GM18499 (cell line): ENCODE measurements around the gene CDH4.
"Not testable (repeated sequence)": the region's sequence is repeated elsewhere in the genome, so short reads cannot be mapped to it uniquely, and the experiment has no call there.

Experiments
- ATAC-seq: cut with Tn5 transposase; IDR thresholded peaks from one replicate; pipeline ENCODE4 v1.9.1; 2021; ENCODE audit warnings: moderate number of reproducible peaks; ENCODE audit not compliant: insufficient read depth, unreplicated experiment

The CDH4 gene

GRCh38 chr20:61405007-61405406, 152.9 kb downstream of the CDH4 start:
- ATAC-seq, result no peak

GRCh38 chr20:61406773-61407172, 154.7 kb downstream of the CDH4 start:
- ATAC-seq, result not testable (repeated sequence)

GRCh38 chr20:61407561-61407960, 155.5 kb downstream of the CDH4 start:
- no peak for ATAC-seq

- no peak for ATAC-seq
These were observed 157.1 kb downstream of the CDH4 start for GRCh38 chr20:61408951-61409740.

GRCh38 chr20:61411743-61412142, 159.7 kb downstream of the CDH4 start:
- no peak for ATAC-seq

- no peak for ATAC-seq
These were observed 161.7 kb downstream of the CDH4 start for GRCh38 chr20:61413752-61414151.

- ATAC-seq, result no peak
These were observed 162.5 kb downstream of the CDH4 start for GRCh38 chr20:61414455-61414991.

- no peak for ATAC-seq
These were observed 164.5 kb downstream of the CDH4 start for GRCh38 chr20:61416546-61416945.

GRCh38 chr20:61417221-61417941, 165.3 kb downstream of the CDH4 start:
- no peak for ATAC-seq

- no peak for ATAC-seq
These were observed 166.9 kb downstream of the CDH4 start for GRCh38 chr20:61419010-61419409.

- ATAC-seq, result no peak
These were observed 167.4 kb downstream of the CDH4 start for GRCh38 chr20:61419501-61419900.

GRCh38 chr20:61420056-61420455, 168.0 kb downstream of the CDH4 start:
- no peak for ATAC-seq

- no peak for ATAC-seq
These were observed 168.7 kb downstream of the CDH4 start for GRCh38 chr20:61420781-61421180.

- no peak for ATAC-seq
These were observed 170.8 kb downstream of the CDH4 start for GRCh38 chr20:61422636-61423425.

GRCh38 chr20:61424011-61424627, 172.1 kb downstream of the CDH4 start:
- no peak for ATAC-seq

- ATAC-seq, result no peak
These were observed 172.8 kb downstream of the CDH4 start for GRCh38 chr20:61424628-61425420.

GRCh38 chr20:61425541-61425991, 173.5 kb downstream of the CDH4 start:
- not testable (repeated sequence) for ATAC-seq

- no peak for ATAC-seq
These were observed 174.3 kb downstream of the CDH4 start for GRCh38 chr20:61426352-61426751.

GRCh38 chr20:61429458-61430227, 177.6 kb downstream of the CDH4 start:
- ATAC-seq, result no peak
